Measurements from ENCODE around the gene PRR35. TPM values are rescaled to one million over a fixed set of nuclear protein-coding genes. Genes with fewer than 3 reads are reported as not detected.
A peak's percentile ranks its signal among the peaks of the same experiment; 100 is the strongest.

The PRR35 gene
- total RNA-seq, 2 donors from 2014 or later, result not detected

DNA sequence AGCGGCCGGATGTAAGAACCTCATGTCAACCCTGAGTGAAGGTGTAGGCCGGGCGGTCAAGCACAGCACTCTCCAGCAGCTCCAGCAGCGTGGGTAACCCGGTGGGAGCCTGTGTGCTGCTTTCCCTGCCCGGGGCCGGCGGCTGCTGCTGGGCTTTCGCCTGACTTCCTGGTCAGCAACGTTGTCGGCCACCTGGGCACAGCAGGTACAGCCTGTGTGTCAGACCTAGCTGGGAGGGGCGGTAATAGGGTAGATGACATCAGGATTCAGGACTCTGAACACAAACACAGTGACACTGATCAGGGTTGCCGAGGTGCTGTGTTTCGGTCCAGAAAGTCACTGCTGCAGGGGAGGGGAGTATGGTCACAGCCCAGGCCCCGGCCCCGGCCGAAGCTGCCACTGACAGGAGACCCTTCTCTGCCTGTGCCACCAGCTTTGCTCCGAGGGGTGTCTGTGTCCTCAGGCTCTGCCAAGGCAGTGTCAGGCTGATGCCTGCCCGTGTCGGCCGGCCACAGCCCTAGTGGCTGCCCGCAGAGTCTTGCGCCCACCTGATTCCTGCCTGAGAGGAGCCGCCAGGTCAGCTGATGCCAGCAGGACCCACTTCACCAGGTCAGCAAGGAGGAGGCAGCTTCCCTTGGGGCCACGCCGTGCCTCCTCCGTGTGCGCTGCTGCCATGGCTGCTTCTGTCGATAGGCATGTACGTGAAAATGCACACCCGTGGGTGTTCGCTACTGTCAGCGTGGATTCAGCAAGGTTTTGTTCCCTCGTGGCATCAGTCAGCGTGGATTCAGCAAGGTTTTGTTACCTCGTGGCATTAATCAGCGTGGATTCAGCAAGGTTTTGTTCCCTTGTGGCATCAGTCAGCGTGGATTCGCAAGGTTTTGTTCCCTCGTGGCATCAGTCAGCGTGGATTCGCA is 38.9 kb downstream of the PRR35 start:
- ATAC-seq (no peak), DNase-seq (peak in 1 of 4 donors; percentile 36)
- peaks cover 45% of the 10 kb centered on the region for H3K4me1 ChIP-seq
- no peaks in the 10 kb centered on the region for H3K27me3 ChIP-seq
- TF ChIP-seq, protein P1, sequence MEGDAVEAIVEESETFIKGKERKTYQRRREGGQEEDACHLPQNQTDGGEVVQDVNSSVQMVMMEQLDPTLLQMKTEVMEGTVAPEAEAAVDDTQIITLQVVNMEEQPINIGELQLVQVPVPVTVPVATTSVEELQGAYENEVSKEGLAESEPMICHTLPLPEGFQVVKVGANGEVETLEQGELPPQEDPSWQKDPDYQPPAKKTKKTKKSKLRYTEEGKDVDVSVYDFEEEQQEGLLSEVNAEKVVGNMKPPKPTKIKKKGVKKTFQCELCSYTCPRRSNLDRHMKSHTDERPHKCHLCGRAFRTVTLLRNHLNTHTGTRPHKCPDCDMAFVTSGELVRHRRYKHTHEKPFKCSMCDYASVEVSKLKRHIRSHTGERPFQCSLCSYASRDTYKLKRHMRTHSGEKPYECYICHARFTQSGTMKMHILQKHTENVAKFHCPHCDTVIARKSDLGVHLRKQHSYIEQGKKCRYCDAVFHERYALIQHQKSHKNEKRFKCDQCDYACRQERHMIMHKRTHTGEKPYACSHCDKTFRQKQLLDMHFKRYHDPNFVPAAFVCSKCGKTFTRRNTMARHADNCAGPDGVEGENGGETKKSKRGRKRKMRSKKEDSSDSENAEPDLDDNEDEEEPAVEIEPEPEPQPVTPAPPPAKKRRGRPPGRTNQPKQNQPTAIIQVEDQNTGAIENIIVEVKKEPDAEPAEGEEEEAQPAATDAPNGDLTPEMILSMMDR (IDR thresholded peaks at IDR 0.05), result no peak
- no peak for TF ChIP-seq POLR2A (IDR thresholded peaks at IDR 0.05)
- 93 to 96% methylated on average over 23 to 38 of the region's 43 CpGs for WGBS, 2 donors
- peaks cover 0 to 4% of the 10 kb centered on the region in 2 donors for H3K36me3 ChIP-seq (replicated peaks in 1 of 2; ENCODE audit: insufficient read depth in 1 of 2, low read depth in 2 of 2)
- no peak overlapping the region for H3K27ac ChIP-seq
- intact Hi-C loops (cut with DNase I), result no loop called here
- no peaks in the 10 kb centered on the region for H3K9me3 ChIP-seq
- no peak overlapping the region for H3K4me3 ChIP-seq

DNA sequence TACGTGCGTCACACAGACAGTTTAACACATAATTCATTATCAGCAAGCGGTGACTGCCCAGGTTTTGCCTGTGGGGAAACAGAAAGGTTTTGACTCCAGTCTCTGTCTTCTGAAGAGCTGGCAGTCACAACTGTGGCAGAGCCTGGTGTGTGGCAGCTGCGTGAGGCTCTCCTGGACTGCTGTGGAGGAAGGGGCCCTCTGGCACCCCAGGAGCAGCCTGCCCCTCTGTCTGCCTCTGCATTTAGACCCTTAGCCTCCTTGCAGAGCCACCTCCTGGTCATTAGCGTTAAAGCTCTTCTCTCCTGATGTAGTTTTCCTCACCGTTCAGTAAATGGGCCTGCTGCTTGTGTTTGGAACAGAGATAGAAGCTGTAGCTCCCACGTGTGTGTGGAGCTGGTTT is 40.6 kb downstream of the PRR35 start:
- no peaks in the 10 kb centered on the region for H3K27me3 ChIP-seq
- WGBS, 2 donors, result 53 to 63% methylated on average over 6 to 7 of the region's 7 CpGs
- DNase-seq, result no peak
- H3K27ac ChIP-seq, result no peak overlapping the region
- H3K9me3 ChIP-seq, result no peaks in the 10 kb centered on the region
- intact Hi-C loops (cut with DNase I), result no loop called here
- H3K4me1 ChIP-seq, result peaks cover 32% of the 10 kb centered on the region
- no peak for TF ChIP-seq POLR2A (IDR thresholded peaks at IDR 0.05)
- TF ChIP-seq, protein P1 (IDR thresholded peaks at IDR 0.05), result peak in 1 of 7 experiments; percentile 10
- H3K4me3 ChIP-seq, result no peak overlapping the region
- H3K36me3 ChIP-seq (replicated peaks in 1 of 2; ENCODE audit: insufficient read depth in 1 of 2, low read depth in 2 of 2), result peaks cover 0 to 4% of the 10 kb centered on the region in 2 donors
- no peak for ATAC-seq

DNA sequence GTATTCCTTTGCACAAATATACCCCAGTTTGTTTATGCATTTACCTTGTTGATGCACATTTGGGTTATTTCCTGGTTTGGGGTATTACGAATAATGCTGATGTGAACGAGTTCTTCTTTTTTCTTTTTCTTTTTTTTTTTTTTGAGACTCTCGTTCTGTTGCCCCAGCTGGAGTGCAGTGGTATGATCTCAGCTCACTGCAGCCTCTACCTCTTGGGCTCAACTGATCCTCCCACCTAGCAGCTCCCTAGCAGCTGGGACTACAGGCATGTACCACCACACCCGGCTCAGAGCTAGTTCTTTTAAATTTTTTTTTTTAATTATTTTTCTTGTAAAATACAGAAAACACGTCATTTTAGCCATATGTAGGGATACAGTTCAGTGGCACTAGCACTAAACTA is 43.7 kb downstream of the PRR35 start:
- no peaks in the 10 kb centered on the region for H3K9me3 ChIP-seq
- H3K4me3 ChIP-seq, result no peak overlapping the region
- peaks cover 14% of the 10 kb centered on the region for H3K4me1 ChIP-seq
- DNase-seq (no peak), ATAC-seq (no peak)
- H3K27me3 ChIP-seq, result no peaks in the 10 kb centered on the region
- no peak for TF ChIP-seq POLR2A (IDR thresholded peaks at IDR 0.05)
- TF ChIP-seq, protein P1 (IDR thresholded peaks at IDR 0.05), result no peak
- intact Hi-C loops (cut with DNase I), result no loop called here
- no peak overlapping the region for H3K27ac ChIP-seq
- peaks cover 0 to 4% of the 10 kb centered on the region in 2 donors for H3K36me3 ChIP-seq (replicated peaks in 1 of 2; ENCODE audit: insufficient read depth in 1 of 2, low read depth in 2 of 2)
- WGBS, 2 donors, result 81% methylated on average over 5 of the region's 5 CpGs

DNA sequence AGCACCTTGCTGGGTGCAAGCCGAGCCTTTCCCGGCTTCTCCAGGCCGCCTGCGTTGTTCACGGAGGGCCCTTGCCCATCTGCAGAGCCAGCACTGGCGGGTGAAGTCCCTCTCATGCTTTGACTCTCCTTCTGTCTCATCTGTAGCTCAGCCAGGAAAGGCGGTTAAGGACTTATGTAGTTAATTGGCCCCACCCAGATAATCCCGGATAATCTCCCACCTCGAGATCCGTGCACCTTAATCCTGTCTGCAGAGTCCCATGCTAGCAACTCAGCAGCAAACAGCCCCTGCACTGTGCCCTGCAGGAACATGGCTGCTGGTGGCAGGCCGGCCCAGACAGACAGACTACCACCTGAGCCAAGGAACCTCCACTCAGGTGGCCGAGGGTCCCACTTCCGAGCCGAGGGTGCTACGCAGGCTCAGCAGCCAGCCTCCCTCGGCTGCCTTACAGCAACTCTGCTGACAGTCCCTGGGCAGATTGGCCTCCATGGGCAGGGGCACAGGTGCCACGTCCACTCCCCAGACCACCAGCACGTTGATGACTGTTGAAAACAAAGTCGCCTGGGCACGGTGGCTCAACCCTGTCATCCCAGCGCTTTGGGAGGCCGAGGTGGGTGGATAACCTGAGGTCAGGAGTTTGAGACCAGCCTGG is 46.6 kb downstream of the PRR35 start:
- H3K27ac ChIP-seq, result no peak overlapping the region
- intact Hi-C loops (cut with DNase I), result no loop called here
- 94% methylated on average over 9 to 21 of the region's 22 CpGs for WGBS, 2 donors
- H3K9me3 ChIP-seq, result no peaks in the 10 kb centered on the region
- H3K27me3 ChIP-seq, result no peaks in the 10 kb centered on the region
- TF ChIP-seq POLR2A (IDR thresholded peaks at IDR 0.05), result no peak
- TF ChIP-seq, protein P1 (IDR thresholded peaks at IDR 0.05), result no peak
- H3K36me3 ChIP-seq (replicated peaks in 1 of 2; ENCODE audit: insufficient read depth in 1 of 2, low read depth in 2 of 2), result no peaks in the 10 kb centered on the region
- peaks cover 28% of the 10 kb centered on the region for H3K4me1 ChIP-seq
- no peak overlapping the region for H3K4me3 ChIP-seq
- ATAC-seq, result no peak
- no peak for DNase-seq
